ENCODE measurements around the gene COX15. TPM values are rescaled to one million over a fixed set of nuclear protein-coding genes. Genes with fewer than 3 reads are reported as not detected.

Gene COX15
- total RNA-seq, 1 experiment from 2014 or later: 34.2 TPM

DNA sequence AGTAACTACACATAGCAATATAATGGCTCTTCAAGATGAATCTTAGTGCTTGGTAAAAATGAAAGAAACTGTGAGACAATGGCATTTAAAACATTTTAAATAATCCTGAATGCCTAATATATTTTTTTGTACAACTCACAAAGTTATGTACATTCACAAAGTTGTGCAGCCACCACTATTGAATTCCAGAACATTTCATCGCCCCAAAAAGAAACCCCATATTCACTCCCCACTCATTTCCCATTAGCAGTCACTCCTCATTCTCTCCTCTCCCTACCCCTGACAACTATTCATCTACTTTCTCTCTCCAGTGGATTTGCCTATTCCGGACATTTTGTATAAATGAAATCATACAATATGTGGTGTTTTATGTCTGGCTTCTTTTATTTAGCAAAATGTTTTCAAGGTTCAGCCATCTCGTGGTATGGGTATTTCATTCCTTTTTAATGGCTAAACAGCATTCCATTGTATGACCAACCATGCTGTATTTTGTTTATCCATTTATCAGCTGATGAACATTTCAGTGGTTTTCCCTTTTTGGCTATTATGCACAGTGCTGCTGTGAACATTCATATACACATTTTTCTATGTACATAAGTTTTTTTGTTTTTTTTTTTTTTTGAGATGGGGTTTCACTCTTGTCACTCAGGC, 37.9 kb downstream of the COX15 start:
- Histone ChIP-seq H3K4me1 (ENCODE audit: insufficient read depth, low read length) (no peaks in the 10 kb centered on the region), H2BK20ac (ENCODE audit: low read depth, low read length, poor library complexity, severe bottlenecking) (no peak overlapping the region), H4K20me1 (ENCODE audit: control insufficient read depth, insufficient read depth, insufficient read length) (no peaks in the 10 kb centered on the region), H4K8ac (replicated peaks; ENCODE audit: insufficient read length, low read depth, low read length) (no peak overlapping the region), H2BK15ac (ENCODE audit: low read depth, low read length) (no peak overlapping the region), H2AFZ (ENCODE audit: low read length) (no peak overlapping the region), H3K79me2 (ENCODE audit: insufficient read depth, low read length) (no peaks in the 10 kb centered on the region), H3K14ac (ENCODE audit: insufficient read depth, low read length) (no peak overlapping the region), H4K5ac (ENCODE audit: insufficient read length, low read depth, low read length) (no peak overlapping the region), H3K23me2 (ENCODE audit: insufficient read length, low read depth, low read length, poor library complexity, severe bottlenecking) (no peaks in the 10 kb centered on the region), H3K9me3 (ENCODE audit: control insufficient read depth, low read depth, low read length) (no peaks in the 10 kb centered on the region), H2BK120ac (ENCODE audit: low read depth, low read length, poor library complexity, severe bottlenecking) (no peak overlapping the region), H3K56ac (ENCODE audit: insufficient read length, low read depth, low read length) (no peak overlapping the region), H4K91ac (ENCODE audit: insufficient read length, low read depth, low read length) (no peak overlapping the region), H3T11ph (ENCODE audit: low read length) (no peak overlapping the region), H3K27me3 (ENCODE audit: insufficient read depth, low read length) (no peaks in the 10 kb centered on the region), H3K4me2 (ENCODE audit: insufficient read depth, insufficient read length, low read length) (no peak overlapping the region), H3K9ac (ENCODE audit: extremely low read depth, insufficient read length, low read length) (no peak overlapping the region), H2BK12ac (ENCODE audit: insufficient read length, low read depth, low read length) (no peak overlapping the region), H3K23ac (ENCODE audit: insufficient read length, low read depth, low read length) (no peak overlapping the region), H3K4ac (ENCODE audit: low read depth, low read length) (no peak overlapping the region), H3K79me1 (ENCODE audit: insufficient read depth, low read depth, low read length, poor library complexity, severe bottlenecking) (no peaks in the 10 kb centered on the region), H3K27ac (ENCODE audit: insufficient read length, low read depth, low read length) (no peak overlapping the region), H2AK5ac (ENCODE audit: insufficient read length, low read length) (no peak overlapping the region), H2BK5ac (ENCODE audit: insufficient read length, low read length) (no peak overlapping the region), H3K18ac (ENCODE audit: insufficient read length, low read depth, low read length) (no peak overlapping the region)
- Mint-ChIP-seq H3K36me3 (ENCODE audit: insufficient read depth in 1 of 3, low read depth in 3 of 3) (peaks cover 2 to 47% (median 25%) of the 10 kb centered on the region in 3 experiments; a peak in 6 of 7 replicates), H3K4me3 (no peak overlapping the region; a peak in 1 of 5 replicates), H3K9me3 (no peaks in the 10 kb centered on the region), H3K4me1 (no peaks in the 10 kb centered on the region), H3K27ac (peak overlapping the region in 1 of 3 experiments; percentile 31; a peak in 1 of 7 replicates), H3K27me3 (ENCODE audit: low read depth) (no peaks in the 10 kb centered on the region)
- no peak for DNase-seq
- WGBS (ENCODE audit: extremely low coverage, insufficient read length, low lambda C conversion rate): no CpG with 5 or more reads among the region's 3 CpGs
- no peak for TF ChIP-seq CTCF (conservative IDR thresholded peaks at IDR 0.05)
